ENCODE results near the gene RPH3AL. TPM values are rescaled to one million over a fixed set of nuclear protein-coding genes. Genes with fewer than 3 reads are reported as not detected.
A peak's percentile ranks its signal among the peaks of the same experiment; 100 is the strongest.
"Not testable (repeated sequence)": the region's sequence is repeated elsewhere in the genome, so short reads cannot be mapped to it uniquely, and the experiment has no call there.

RPH3AL gene
- total and polyA plus RNA-seq, 4 donors: 1.6 to 18.1 (median 8.0) TPM

GRCh38 chr17:319266-319665 is 33.3 kb downstream of the RPH3AL start:
- intact Hi-C loops (cut with DNase I): no loop called here
- Histone ChIP-seq H3K4me3 (ENCODE audit: low read length in 2 of 2) (no peak overlapping the region), H3K36me3 (ENCODE audit: control insufficient read depth in 1 of 2, insufficient read depth in 2 of 2, low read length in 1 of 2) (no peaks in the 10 kb centered on the region), H3K4me1 (ENCODE audit: control insufficient read depth in 1 of 2, insufficient read depth in 2 of 2, low read length in 2 of 2) (no peaks in the 10 kb centered on the region), H3K27ac (ENCODE audit: low read depth in 1 of 2, low read length in 2 of 2) (no peak overlapping the region), H3K9me3 (ENCODE audit: control insufficient read depth, low read length) (no peaks in the 10 kb centered on the region), H3K27me3 (ENCODE audit: control insufficient read depth in 1 of 2, insufficient read depth in 2 of 2, low read length in 1 of 2) (no peaks in the 10 kb centered on the region)
- WGBS, 2 donors: 87 to 93% methylated on average over 12 of the region's 12 CpGs
- DNase-seq: peak; percentile 33 to 63
- no peak for ATAC-seq (ENCODE audit: low FRiP score)

GRCh38 chr17:317070-317469 is 35.5 kb downstream of the RPH3AL start:
- intact Hi-C loops (cut with DNase I); H3K9me3 ChIP-seq (ENCODE audit: control insufficient read depth, low read length); ATAC-seq (ENCODE audit: low FRiP score); H3K27ac ChIP-seq (ENCODE audit: low read depth in 1 of 2, low read length in 2 of 2); H3K27me3 ChIP-seq (ENCODE audit: control insufficient read depth in 1 of 2, insufficient read depth in 2 of 2, low read length in 1 of 2); H3K36me3 ChIP-seq (ENCODE audit: control insufficient read depth in 1 of 2, insufficient read depth in 2 of 2, low read length in 1 of 2); H3K4me3 ChIP-seq (ENCODE audit: low read length in 2 of 2); H3K4me1 ChIP-seq (ENCODE audit: control insufficient read depth in 1 of 2, insufficient read depth in 2 of 2, low read length in 2 of 2): not testable (repeated sequence)
- 81 to 84% methylated on average over 2 of the region's 2 CpGs for WGBS, 2 donors
- peak in 1 of 2 donors; percentile 25 for DNase-seq

- H3K36me3 ChIP-seq (ENCODE audit: control insufficient read depth in 1 of 2, insufficient read depth in 2 of 2, low read length in 1 of 2); H3K4me3 ChIP-seq (ENCODE audit: low read length in 2 of 2); H3K4me1 ChIP-seq (ENCODE audit: control insufficient read depth in 1 of 2, insufficient read depth in 2 of 2, low read length in 2 of 2); H3K27ac ChIP-seq (ENCODE audit: low read depth in 1 of 2, low read length in 2 of 2); H3K27me3 ChIP-seq (ENCODE audit: control insufficient read depth in 1 of 2, insufficient read depth in 2 of 2, low read length in 1 of 2); H3K9me3 ChIP-seq (ENCODE audit: control insufficient read depth, low read length); intact Hi-C loops (cut with DNase I); ATAC-seq (ENCODE audit: low FRiP score): not testable (repeated sequence)
- peak in 1 of 2 donors; percentile 53 for DNase-seq
- WGBS, 2 donors: 64 to 67% methylated on average over 2 of the region's 2 CpGs
These were observed 37.2 kb downstream of the RPH3AL start for GRCh38 chr17:315399-315798.

GRCh38 chr17:314614-314944 is 38.0 kb downstream of the RPH3AL start:
- H3K9me3 ChIP-seq (ENCODE audit: control insufficient read depth, low read length); H3K27me3 ChIP-seq (ENCODE audit: control insufficient read depth in 1 of 2, insufficient read depth in 2 of 2, low read length in 1 of 2); intact Hi-C loops (cut with DNase I); H3K27ac ChIP-seq (ENCODE audit: low read depth in 1 of 2, low read length in 2 of 2); H3K36me3 ChIP-seq (ENCODE audit: control insufficient read depth in 1 of 2, insufficient read depth in 2 of 2, low read length in 1 of 2); ATAC-seq (ENCODE audit: low FRiP score); DNase-seq; H3K4me1 ChIP-seq (ENCODE audit: control insufficient read depth in 1 of 2, insufficient read depth in 2 of 2, low read length in 2 of 2); H3K4me3 ChIP-seq (ENCODE audit: low read length in 2 of 2): not testable (repeated sequence)
- WGBS, 2 donors: 94 to 97% methylated on average over 1 of the region's 1 CpG

- Histone ChIP-seq H3K9me3 (ENCODE audit: control insufficient read depth, low read length) (no peaks in the 10 kb centered on the region), H3K4me3 (ENCODE audit: low read length in 2 of 2) (no peak overlapping the region), H3K27ac (ENCODE audit: low read depth in 1 of 2, low read length in 2 of 2) (no peak overlapping the region), H3K36me3 (ENCODE audit: control insufficient read depth in 1 of 2, insufficient read depth in 2 of 2, low read length in 1 of 2) (no peaks in the 10 kb centered on the region), H3K4me1 (ENCODE audit: control insufficient read depth in 1 of 2, insufficient read depth in 2 of 2, low read length in 2 of 2) (no peaks in the 10 kb centered on the region), H3K27me3 (ENCODE audit: control insufficient read depth in 1 of 2, insufficient read depth in 2 of 2, low read length in 1 of 2) (no peaks in the 10 kb centered on the region)
- intact Hi-C loops (cut with DNase I): no loop called here
- DNase-seq (no peak), ATAC-seq (ENCODE audit: low FRiP score) (no peak)
- 90 to 93% methylated on average over 9 of the region's 9 CpGs for WGBS, 2 donors
These were observed 38.5 kb downstream of the RPH3AL start for GRCh38 chr17:313911-314613.

- Histone ChIP-seq H3K4me3 (ENCODE audit: low read length in 2 of 2) (no peak overlapping the region), H3K27me3 (ENCODE audit: control insufficient read depth in 1 of 2, insufficient read depth in 2 of 2, low read length in 1 of 2) (no peaks in the 10 kb centered on the region), H3K4me1 (ENCODE audit: control insufficient read depth in 1 of 2, insufficient read depth in 2 of 2, low read length in 2 of 2) (no peaks in the 10 kb centered on the region), H3K27ac (ENCODE audit: low read depth in 1 of 2, low read length in 2 of 2) (no peak overlapping the region), H3K9me3 (ENCODE audit: control insufficient read depth, low read length) (no peaks in the 10 kb centered on the region), H3K36me3 (ENCODE audit: control insufficient read depth in 1 of 2, insufficient read depth in 2 of 2, low read length in 1 of 2) (no peaks in the 10 kb centered on the region)
- intact Hi-C loops (cut with DNase I): no loop called here
- DNase-seq (peak in 1 of 2 donors; percentile 55), ATAC-seq (ENCODE audit: low FRiP score) (peak; percentile 22)
- WGBS, 2 donors: 88% methylated on average over 10 of the region's 10 CpGs
These were observed 39.4 kb downstream of the RPH3AL start for GRCh38 chr17:313231-313630.

- intact Hi-C loops (cut with DNase I): no loop called here
- no peak overlapping the region for H3K27ac ChIP-seq (ENCODE audit: low read depth in 1 of 2, low read length in 2 of 2)
- H3K9me3 ChIP-seq (ENCODE audit: control insufficient read depth, low read length): no peaks in the 10 kb centered on the region
- 79 to 82% methylated on average over 18 of the region's 18 CpGs for WGBS, 2 donors
- no peaks in the 10 kb centered on the region for H3K36me3 ChIP-seq (ENCODE audit: control insufficient read depth in 1 of 2, insufficient read depth in 2 of 2, low read length in 1 of 2)
- H3K4me3 ChIP-seq (ENCODE audit: low read length in 2 of 2): no peak overlapping the region
- DNase-seq: peak; percentile 41 to 61
- no peaks in the 10 kb centered on the region for H3K4me1 ChIP-seq (ENCODE audit: control insufficient read depth in 1 of 2, insufficient read depth in 2 of 2, low read length in 2 of 2)
- H3K27me3 ChIP-seq (ENCODE audit: control insufficient read depth in 1 of 2, insufficient read depth in 2 of 2, low read length in 1 of 2): no peaks in the 10 kb centered on the region
- ATAC-seq (ENCODE audit: low FRiP score): peak; percentile 46
These were observed 40.0 kb downstream of the RPH3AL start for GRCh38 chr17:312476-313148.

- no peak overlapping the region for H3K4me3 ChIP-seq (ENCODE audit: low read length in 2 of 2)
- peak; percentile 14 to 49 for DNase-seq
- H3K27ac ChIP-seq (ENCODE audit: low read depth in 1 of 2, low read length in 2 of 2): no peak overlapping the region
- H3K9me3 ChIP-seq (ENCODE audit: control insufficient read depth, low read length): no peaks in the 10 kb centered on the region
- no peaks in the 10 kb centered on the region for H3K36me3 ChIP-seq (ENCODE audit: control insufficient read depth in 1 of 2, insufficient read depth in 2 of 2, low read length in 1 of 2)
- ATAC-seq (ENCODE audit: low FRiP score): no peak
- H3K4me1 ChIP-seq (ENCODE audit: control insufficient read depth in 1 of 2, insufficient read depth in 2 of 2, low read length in 2 of 2): no peaks in the 10 kb centered on the region
- no peaks in the 10 kb centered on the region for H3K27me3 ChIP-seq (ENCODE audit: control insufficient read depth in 1 of 2, insufficient read depth in 2 of 2, low read length in 1 of 2)
- WGBS, 2 donors: 73 to 81% methylated on average over 20 of the region's 20 CpGs
- intact Hi-C loops (cut with DNase I): no loop called here
These were observed 41.4 kb downstream of the RPH3AL start for GRCh38 chr17:311119-311782.

All from aorta (tissue), 5 donors.